GM19239 (cell line): ENCODE data around the gene TSPAN12.
"Not testable (repeated sequence)": the region's sequence is repeated elsewhere in the genome, so short reads cannot be mapped to it uniquely, and the experiment has no call there.

Source experiments
- DNase-seq: peaks from one replicate; pipeline ENCODE4 v3.0.0; 2011; ENCODE audit warnings: low spot score; ENCODE audit not compliant: insufficient read length
- FAIRE-seq: peaks from 2 replicates; lab custom pipeline; 2011; peaks lifted over from hg19 to GRCh38; lab: Jason Lieb, UNC

Gene TSPAN12, protein sequence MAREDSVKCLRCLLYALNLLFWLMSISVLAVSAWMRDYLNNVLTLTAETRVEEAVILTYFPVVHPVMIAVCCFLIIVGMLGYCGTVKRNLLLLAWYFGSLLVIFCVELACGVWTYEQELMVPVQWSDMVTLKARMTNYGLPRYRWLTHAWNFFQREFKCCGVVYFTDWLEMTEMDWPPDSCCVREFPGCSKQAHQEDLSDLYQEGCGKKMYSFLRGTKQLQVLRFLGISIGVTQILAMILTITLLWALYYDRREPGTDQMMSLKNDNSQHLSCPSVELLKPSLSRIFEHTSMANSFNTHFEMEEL

GRCh38 chr7:120857588-120858573 lies at the start of gene TSPAN12:
TSS of gene TSPAN12 (minus strand) at chr7:120858144. CDS start at chr7:120856763, 1,381 bp downstream.
- DNase-seq, result peak; percentile 65
- FAIRE-seq, result peak; percentile 76

GRCh38 chr7:120898715-120899499 lies 41.0 kb upstream of the TSPAN12 start:
- no peak for FAIRE-seq
- DNase-seq, result no peak

GRCh38 chr7:120895253-120895652 lies 37.3 kb upstream of the TSPAN12 start:
- not testable (repeated sequence) for FAIRE-seq, DNase-seq

GRCh38 chr7:120885602-120886001 lies 27.7 kb upstream of the TSPAN12 start:
- FAIRE-seq, DNase-seq: not testable (repeated sequence)

DNA sequence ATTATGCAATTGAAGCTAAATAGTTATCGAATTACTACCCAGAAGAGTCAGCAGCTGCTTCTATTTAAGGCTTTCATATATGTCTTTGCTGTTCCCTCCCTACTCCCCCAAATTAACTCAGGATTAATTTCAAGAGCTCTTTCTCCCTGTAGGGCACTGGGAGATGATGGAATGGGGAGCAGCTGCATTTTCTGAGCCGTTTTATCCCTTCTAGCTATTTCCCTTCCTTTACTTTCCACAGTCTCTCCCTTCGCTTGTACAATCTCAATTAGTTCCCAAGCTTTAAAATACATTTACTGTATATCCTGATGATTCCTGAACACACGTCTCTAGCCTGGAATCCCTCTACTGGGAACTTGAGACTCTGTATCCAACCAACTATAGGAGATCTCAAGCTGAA lies 19.8 kb upstream of the TSPAN12 start:
- no peak for DNase-seq

DNA sequence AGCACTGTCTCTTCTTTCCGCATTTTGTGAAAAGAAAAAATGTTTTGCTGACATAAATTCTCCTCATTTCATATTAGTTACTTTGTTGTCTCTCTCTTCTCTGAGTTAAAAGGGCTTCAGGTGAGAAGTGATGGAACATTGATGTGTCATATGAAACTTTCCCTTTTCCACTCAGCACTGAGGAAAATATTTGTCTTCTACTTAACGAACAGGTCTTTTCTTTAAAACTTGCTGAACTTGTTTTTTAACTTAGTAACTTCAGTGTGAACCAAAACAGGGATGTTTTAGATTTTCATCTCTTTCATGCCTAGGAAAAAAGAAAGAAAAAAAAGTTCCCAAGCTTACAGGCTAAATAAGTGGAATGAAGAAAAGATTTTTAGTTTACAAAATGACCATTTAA lies 19.0 kb upstream of the TSPAN12 start:
- no peak for DNase-seq
- FAIRE-seq, result peak; percentile 47

More for the DNA sequence above, 19.8 kb upstream of the TSPAN12 start:
- FAIRE-seq, result no peak

DNA sequence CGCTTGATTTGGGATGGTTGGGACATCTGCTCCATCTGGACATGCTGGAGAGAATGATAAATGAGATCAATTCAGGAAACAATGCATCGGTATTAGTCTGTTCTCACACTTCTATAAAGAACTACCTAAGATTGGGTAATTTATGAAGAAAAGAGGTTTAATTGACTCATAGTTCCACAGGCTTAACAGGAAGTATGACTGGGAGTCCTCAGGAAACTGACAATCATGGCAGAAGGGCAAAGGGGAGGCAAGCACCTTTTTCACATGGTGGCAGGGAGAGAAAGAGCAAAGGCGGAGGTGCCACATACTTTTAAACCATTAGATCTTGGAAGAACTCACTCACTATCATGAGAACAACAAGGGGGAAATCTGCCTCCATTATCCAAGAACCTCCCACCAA lies 16.8 kb upstream of the TSPAN12 start:
- DNase-seq (no peak), FAIRE-seq (no peak)

GRCh38 chr7:120874016-120874415 lies 16.1 kb upstream of the TSPAN12 start:
- FAIRE-seq, result no peak

GRCh38 chr7:120873401-120873800 lies 15.5 kb upstream of the TSPAN12 start:
- FAIRE-seq, result no peak
- no peak for DNase-seq

More at GRCh38 chr7:120874016-120874415, 16.1 kb upstream of the TSPAN12 start:
- no peak for DNase-seq

DNA sequence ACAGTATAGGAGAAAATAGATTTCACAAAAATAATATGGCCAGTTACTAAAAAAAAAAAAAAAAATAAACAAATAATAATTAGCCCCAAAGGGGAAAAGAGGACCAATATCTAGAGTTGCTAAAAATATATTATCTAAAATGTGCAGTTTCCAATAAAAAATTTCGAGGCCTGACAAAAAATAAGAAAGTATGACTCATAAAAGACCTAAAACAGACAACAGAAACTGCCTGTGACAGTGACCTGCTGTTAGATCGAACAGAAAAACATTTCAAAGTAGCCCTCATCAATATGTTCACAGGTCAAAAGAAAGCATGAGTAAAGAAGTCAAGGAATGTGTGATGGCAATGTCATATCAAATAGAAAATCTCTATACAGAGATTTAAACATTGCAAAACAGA lies 11.8 kb upstream of the TSPAN12 start:
- FAIRE-seq (peak; percentile 37), DNase-seq (no peak)

- FAIRE-seq (no peak), DNase-seq (no peak)
These were observed 10.0 kb upstream of the TSPAN12 start for GRCh38 chr7:120867932-120868331.

DNA sequence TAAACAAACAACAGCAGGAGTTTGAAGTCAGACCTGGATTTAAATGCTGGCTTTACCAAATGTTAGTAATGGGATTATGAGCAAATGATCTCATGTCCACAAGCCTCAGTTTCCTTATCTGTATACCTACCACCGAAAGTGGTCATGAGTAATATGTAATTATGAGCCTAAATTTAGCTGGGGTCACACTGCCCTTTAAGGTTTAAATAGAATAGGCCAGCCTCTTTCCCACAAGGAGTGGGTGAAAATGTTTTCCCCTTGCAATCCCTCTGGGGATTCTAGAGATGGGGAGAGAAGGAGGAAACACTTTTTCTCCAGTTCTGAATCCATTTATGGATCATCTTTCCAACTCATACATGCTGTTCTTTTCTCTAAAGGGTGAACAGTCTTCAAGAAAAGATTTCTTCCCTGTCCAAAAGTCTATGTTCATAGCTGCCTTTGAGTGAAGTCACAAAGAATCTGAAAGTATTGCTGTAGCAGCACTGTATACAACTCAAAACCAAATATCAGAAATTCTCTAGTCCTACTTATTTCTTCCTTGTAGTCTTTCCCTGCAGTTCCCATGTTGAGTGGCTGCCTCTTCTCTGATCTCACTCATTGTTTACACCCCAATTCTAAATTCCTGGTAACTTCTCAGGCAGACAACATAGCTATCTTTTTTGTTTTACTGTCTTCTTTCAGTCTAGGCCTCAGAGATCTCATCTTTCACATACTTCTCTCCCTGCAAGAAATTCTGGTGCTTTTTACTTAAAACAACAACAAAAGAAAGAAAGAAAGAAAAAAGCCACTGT lies 7.4 kb upstream of the TSPAN12 start:
- DNase-seq (no peak), FAIRE-seq (peak; percentile 8)

DNA sequence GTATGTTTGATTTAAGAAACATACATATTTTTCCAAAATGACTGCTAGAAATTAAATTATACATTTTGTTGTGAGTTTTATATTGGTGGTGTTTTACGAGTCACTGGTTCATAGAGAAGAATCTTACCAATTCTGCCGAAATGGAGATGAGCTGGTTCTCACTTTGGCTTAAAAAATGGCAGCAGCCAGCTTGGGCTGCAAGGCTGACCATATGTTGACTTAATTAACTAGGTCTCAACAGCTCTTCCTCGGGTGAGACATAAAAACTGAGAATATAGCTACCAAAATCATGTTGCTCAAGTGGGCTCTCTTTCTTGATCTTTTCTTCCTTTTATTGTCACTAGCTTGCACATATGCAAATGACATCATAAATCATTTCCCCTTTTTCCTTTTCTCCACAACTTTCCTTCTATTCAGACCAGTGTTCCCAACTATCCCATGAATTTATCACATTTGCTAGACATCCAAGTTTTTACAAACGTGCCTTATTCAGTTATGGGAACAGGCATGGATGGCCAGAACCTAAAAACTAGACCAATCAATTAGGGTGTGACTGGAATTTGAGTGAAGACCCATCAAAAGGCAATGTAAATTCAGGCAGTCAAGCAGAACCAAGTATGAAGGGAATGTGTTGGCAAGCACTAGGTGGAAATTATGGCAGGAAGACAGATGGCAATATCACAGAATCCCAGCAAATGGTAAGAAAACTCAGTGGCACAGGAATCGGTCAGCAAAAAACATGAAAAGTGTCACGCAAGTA lies 6.4 kb upstream of the TSPAN12 start:
- no peak for DNase-seq
- FAIRE-seq, result no peak

DNA sequence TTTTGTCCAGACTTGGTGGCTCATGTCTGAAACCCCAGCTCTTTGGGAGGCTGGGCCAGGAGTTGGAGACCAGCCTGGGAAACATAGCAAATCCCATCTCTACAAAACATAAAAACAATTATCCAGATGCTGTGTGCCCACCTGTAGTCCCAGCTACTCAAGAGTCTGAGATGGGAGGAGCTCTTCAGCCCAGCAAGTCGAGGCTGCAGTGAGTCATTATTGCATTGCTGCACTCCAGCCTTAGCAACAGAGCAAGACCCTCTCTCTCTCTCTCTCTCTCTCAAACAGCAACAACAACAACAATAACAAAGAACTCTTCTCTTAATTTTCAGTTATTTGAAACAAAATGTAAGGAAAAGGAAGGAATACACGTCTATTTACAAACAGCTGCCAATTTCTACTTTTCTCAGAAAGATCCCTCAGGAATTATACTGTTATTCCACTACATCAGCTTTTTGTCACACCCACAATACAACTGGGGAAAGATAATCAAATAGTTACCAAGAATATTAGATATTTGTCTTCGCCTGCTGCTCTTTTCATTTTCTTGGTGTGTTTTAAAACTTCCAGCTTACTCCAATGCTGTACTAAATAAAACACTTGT lies 5.1 kb upstream of the TSPAN12 start:
- FAIRE-seq (no peak), DNase-seq (no peak)

DNA sequence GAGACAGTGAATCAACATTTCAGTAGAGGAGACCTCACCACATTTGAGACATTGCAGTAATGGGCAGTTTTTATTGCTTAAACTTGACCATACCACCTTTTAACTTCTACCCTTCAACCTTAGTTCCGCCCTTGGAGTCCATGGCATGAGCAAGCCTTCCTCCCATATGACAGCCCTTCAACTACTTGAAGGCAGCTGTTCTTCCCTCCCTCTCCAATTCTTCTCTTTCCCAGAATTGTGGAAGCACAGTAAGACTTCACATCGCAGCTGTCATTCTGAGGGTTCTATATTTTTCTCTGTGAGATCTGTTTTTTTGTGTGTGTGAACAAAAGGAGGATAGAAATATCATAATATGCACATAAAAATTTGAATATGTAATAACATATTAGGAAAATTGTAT lies 2.2 kb upstream of the TSPAN12 start:
- DNase-seq (no peak), FAIRE-seq (no peak)

GRCh38 chr7:120859459-120859858 lies 1.5 kb upstream of the TSPAN12 start:
- DNase-seq (no peak), FAIRE-seq (no peak)

DNA sequence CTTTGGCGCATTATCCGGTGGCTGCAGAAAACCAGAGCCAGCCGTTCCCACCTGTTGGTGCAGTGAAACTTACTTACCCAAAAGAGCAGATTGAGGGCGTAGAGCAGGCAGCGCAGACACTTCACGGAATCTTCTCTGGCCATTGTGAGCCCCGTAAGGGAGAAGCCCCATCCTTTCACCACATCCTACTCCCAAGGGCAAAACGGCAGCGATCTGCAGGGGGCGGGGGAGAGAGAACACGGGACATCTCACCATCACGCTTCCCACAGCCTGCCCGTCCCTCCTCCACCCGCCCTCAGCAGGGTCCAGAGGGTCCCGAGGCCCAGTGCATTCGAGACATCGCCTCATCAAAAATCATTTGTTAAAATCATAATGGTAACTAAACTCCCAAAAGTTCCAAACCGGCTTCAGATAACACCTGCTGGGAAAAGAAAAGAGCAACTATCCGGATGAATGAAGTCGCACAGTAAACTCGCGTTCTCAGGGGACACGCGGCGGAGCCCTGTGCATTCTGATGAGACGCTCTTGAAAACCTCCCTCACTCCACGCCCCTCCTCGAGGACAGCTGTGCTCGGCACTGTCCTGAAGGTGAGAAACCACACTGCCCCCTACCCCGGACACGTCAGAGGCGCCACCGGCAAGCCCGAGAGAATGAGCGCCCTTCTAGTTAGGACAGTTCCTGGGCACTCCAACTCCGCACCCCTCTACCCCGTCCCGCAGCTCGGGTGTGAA lies 1.2 kb downstream of the TSPAN12 start:
- DNase-seq (peak; percentile 40), FAIRE-seq (peak; percentile 94)

DNA sequence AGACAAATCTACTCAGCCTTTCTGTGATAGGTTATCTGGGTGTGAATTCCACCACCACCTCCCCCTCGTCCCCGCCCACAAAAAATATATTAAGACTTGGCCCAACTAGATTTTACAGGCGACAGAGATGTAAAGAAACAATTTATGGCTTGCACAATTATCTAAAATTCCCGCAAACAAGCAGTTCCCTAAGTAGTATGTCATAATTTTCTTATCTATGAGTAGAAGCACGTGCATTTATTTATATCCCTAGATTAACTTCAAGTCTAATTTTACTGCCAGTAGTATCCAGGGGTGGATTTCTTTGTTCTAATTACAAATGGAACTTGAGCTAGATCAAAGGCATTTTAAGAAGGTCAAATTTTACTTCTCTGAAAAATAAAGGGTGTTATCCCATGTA lies 1.7 kb downstream of the TSPAN12 start:
- DNase-seq (no peak), FAIRE-seq (no peak)
